Heart right ventricle (tissue), 16 donors: Measurements from ENCODE around the gene PXDN. TPM values are rescaled to one million over a fixed set of nuclear protein-coding genes. Genes with fewer than 3 reads are reported as not detected.

Experiments
- ATAC-seq, 8 donors: fragments of 200-7000 bp; cut with Tn5 transposase; one replicate each; pipeline ENCODE4 v1.9.1; 2020; ENCODE audit warnings: mild to moderate bottlenecking in 8 of 8, moderate library complexity in 8 of 8, moderate number of reproducible peaks in 1 of 8
- DNase-seq, 2 donors: peaks; one replicate each; pipeline ENCODE4 v3.0.0-alpha.2; 2020
- H3K27ac ChIP-seq, 10 donors: fragments of 200-600 bp; sonication (generic) in 2 of 10; one replicate each; pipeline versions ENCODE4 v1.5.0 to v1.8.0; 2020 to 2022; ENCODE audit warnings: mild to moderate bottlenecking in 3 of 10
- H3K27me3 ChIP-seq, 7 donors: fragments of 200-600 bp; one replicate each; pipeline ENCODE4 v1.8.0; 2021 to 2022; ENCODE audit warnings: mild to moderate bottlenecking in 2 of 7
- H3K36me3 ChIP-seq, 9 donors: fragments of 200-600 bp; sonication (generic) in 1 of 9; one replicate each; pipeline versions ENCODE4 v1.5.0 to v1.8.0; 2020 to 2022; ENCODE audit warnings: mild to moderate bottlenecking in 2 of 9
- H3K4me1 ChIP-seq, 9 donors: fragments of 200-600 bp; sonication (generic) in 1 of 9; one replicate each; pipeline versions ENCODE4 v1.5.0 to v1.8.0; 2020 to 2022; ENCODE audit warnings: mild to moderate bottlenecking in 4 of 9
- H3K4me3 ChIP-seq, 10 donors: fragments of 200-600 bp; sonication (generic) in 2 of 10; one replicate each; pipeline versions ENCODE4 v1.5.0 to v1.8.0; 2020 to 2022; ENCODE audit warnings: mild to moderate bottlenecking in 7 of 10, moderate library complexity in 2 of 10
- H3K9me3 ChIP-seq, 11 donors: fragments of 200-600 bp in 10 of 11; sonication (generic) in 2 of 11; one replicate each; pipeline versions ENCODE4 v1.5.0 to v1.8.0; 2013 to 2022; ENCODE audit warnings: mild to moderate bottlenecking in 2 of 11, control low read depth in 1 of 11, moderate library complexity in 1 of 11
- CTCF ChIP-seq, 9 donors: fragments of 200-600 bp; sonication (generic) in 2 of 9; IDR thresholded peaks; one replicate each; pipeline versions ENCODE4 v1.5.0 to v1.8.0; 2021 to 2022; ENCODE audit warnings: antibody characterized with exemption in 9 of 9, mild to moderate bottlenecking in 5 of 9, moderate library complexity in 1 of 9
- WGBS, 2 donors: extraction: QIAGEN DNeasy Blood & Tissue Kit; methylation state at CpG; one replicate each; pipeline ENCODE4 v1.1.7; 2013; ENCODE audit warnings: inconsistent platforms in 1 of 2; 5-methylcytosine and 5-hydroxymethylcytosine counted together
- intact Hi-C, 10 donors: fragments of 100-400 bp; cut with DNase I; formaldehyde crosslinking; loops; one replicate each; pipeline versions ENCODE4 v1.11.1 to v1.14.2; 2022
- polyA plus RNA-seq, 2 donors: library from polyadenylated mRNA; stranded (reverse); fragments of 200-250 nt; gene quantifications; one replicate each; pipeline ENCODE4 v1.2.3, GENCODE V29; 2013
- total RNA-seq, 10 donors: library from RNA; stranded (reverse); fragmentation: NEBNext Ultra II Directional in 3 of 10; extraction: Animal tissue kit (Norgen Biotek cat#: 25700) in 3 of 10; gene quantifications; one replicate each; pipeline versions ENCODE4 v1.2.1 to v1.2.4, GENCODE V29; 2021 to 2023
- donor health status: Arrhythmogenic right ventricular cardiomyopathy.
- donor health status: ischemic (EF 13 %, LVEDD 7.1; RV severe dilation, severe dysfunction).
- donor health status: healthy with polysubstance abuse.
- donor health status: DM: no; HTN: yes; CAD: no.
- donor health status: DM: no; HTN: no; CAD: no.
- donor health status: ischemic (EF 25% LVEDD 6.9; RV normal size, moderate dysfunction).
- donor health status: ischemic (EF 25% LVEDD 5.7; RV mildly dilated, moderate dysfunction).
- donor health status: healthy.
- donor health status: DM: yes; HTN: yes; CAD: no.
- donor health status: Ischemic cardiomyopathy.
- donor health status: ischemic (EF 35%, LVEDD 5.7; RV mildly dilated, moderate dysfunction).
- donor health status: nonischemic (EF 11% LVEDD 7.7; RV severe dilation, severe dysfunction).
- donor health status: DM: yes; HTN: yes; CAD: no.
- donor health status: PGD.
- donor health status: ischemic (EF 29% LVEDD 5.4; RV normal size, mild dysfunction).
- donor health status: nonischemic (EF 23%, LVEDD 6.1; RV moderate dilation, normal function).

Gene PXDN
- total and polyA plus RNA-seq, 12 donors, result 7.8 to 65.0 (median 18.9) TPM

- Histone ChIP-seq H3K27me3 (no peaks in the 10 kb centered on the region), H3K9me3 (no peaks in the 10 kb centered on the region), H3K27ac (no peak overlapping the region), H3K4me1 (peaks cover 0 to 26% (median 12%) of the 10 kb centered on the region in 9 donors), H3K4me3 (no peak overlapping the region), H3K36me3 (peaks cover 0 to 89% (median 22%) of the 10 kb centered on the region in 9 donors)
- TF ChIP-seq CTCF (IDR thresholded peaks at IDR 0.05), result no peak
- ATAC-seq, result no peak
- no peak for DNase-seq
- intact Hi-C loops, result no loop called here
- 51 to 58% methylated on average over 3 of the region's 3 CpGs for WGBS, 2 donors
Measured at GRCh38 chr2:1641523-1641922, 102.8 kb downstream of the PXDN start.

GRCh38 chr2:1640301-1641135 is 103.8 kb downstream of the PXDN start:
- Histone ChIP-seq H3K4me3 (no peak overlapping the region), H3K36me3 (peaks cover 0 to 93% (median 28%) of the 10 kb centered on the region in 9 donors), H3K27ac (no peak overlapping the region), H3K9me3 (no peaks in the 10 kb centered on the region), H3K4me1 (peaks cover 0 to 16% (median 5%) of the 10 kb centered on the region in 9 donors), H3K27me3 (no peaks in the 10 kb centered on the region)
- intact Hi-C loops, result no loop called here
- no peak for ATAC-seq
- no peak for DNase-seq
- no peak for TF ChIP-seq CTCF (IDR thresholded peaks at IDR 0.05)
- WGBS, 2 donors, result 91 to 95% methylated on average over 17 of the region's 17 CpGs

- H3K27ac ChIP-seq, result no peak overlapping the region
- ATAC-seq (no peak), DNase-seq (no peak)
- no peak for TF ChIP-seq CTCF (IDR thresholded peaks at IDR 0.05)
- WGBS, 2 donors, result 93 to 94% methylated on average over 25 of the region's 25 CpGs
- intact Hi-C loops, result no loop called here
- H3K4me1 ChIP-seq, result peaks cover 0 to 13% (median 5%) of the 10 kb centered on the region in 9 donors
- H3K36me3 ChIP-seq, result peaks cover 0 to 96% (median 31%) of the 10 kb centered on the region in 9 donors
- peaks cover 0 to 3% (median 0%) of the 10 kb centered on the region in 7 donors for H3K27me3 ChIP-seq
- no peaks in the 10 kb centered on the region for H3K9me3 ChIP-seq
- H3K4me3 ChIP-seq, result no peak overlapping the region
Measured at GRCh38 chr2:1639086-1639858, 105.0 kb downstream of the PXDN start.

GRCh38 chr2:1638281-1638860 is 105.9 kb downstream of the PXDN start:
- peaks cover 0 to 96% (median 37%) of the 10 kb centered on the region in 9 donors for H3K36me3 ChIP-seq
- DNase-seq (no peak), ATAC-seq (no peak)
- peaks cover 0 to 13% (median 5%) of the 10 kb centered on the region in 9 donors for H3K4me1 ChIP-seq
- no peak for TF ChIP-seq CTCF (IDR thresholded peaks at IDR 0.05)
- no peaks in the 10 kb centered on the region for H3K9me3 ChIP-seq
- intact Hi-C loops, result no loop called here
- 74 to 88% methylated on average over 11 of the region's 11 CpGs for WGBS, 2 donors
- H3K27me3 ChIP-seq, result peaks cover 0 to 5% (median 0%) of the 10 kb centered on the region in 7 donors
- H3K27ac ChIP-seq, result no peak overlapping the region
- H3K4me3 ChIP-seq, result no peak overlapping the region
